WTC11 (cell line): ENCODE data around the gene MAP1LC3C.

Experiments used
- ATF1 ChIP-seq: sonication (generic); formaldehyde crosslinking; IDR thresholded peaks from 2 replicates; pipeline ENCODE4 v1.8.1; 2023; ENCODE audit warnings: mild to moderate bottlenecking, moderate library complexity, missing genetic modification reagents
- CREB1 ChIP-seq: sonication (generic); formaldehyde crosslinking; IDR thresholded peaks from 2 replicates; pipeline ENCODE4 v1.8.0; 2023; ENCODE audit warnings: mild to moderate bottlenecking, missing genetic modification reagents
- RORB ChIP-seq: fragments of 250-450 bp; sonication (Bioruptor Pico); IDR thresholded peaks from 2 replicates; pipeline ENCODE4 v1.9.0; 2021; ENCODE audit warnings: mild to moderate bottlenecking
- ZNF423 ChIP-seq: fragments of 250-450 bp; sonication (Bioruptor Pico); IDR thresholded peaks from 2 replicates; pipeline ENCODE4 v2.1.2; 2022; ENCODE audit warnings: mild to moderate bottlenecking, moderate library complexity
- TF ChIP-seq, protein P1 (sequence below): fragments of 200-600 bp; IDR thresholded peaks from 2 replicates; pipeline ENCODE4 v1.8.0; 2022; ENCODE audit warnings: antibody characterized with exemption
- TF ChIP-seq, protein P2 (sequence below): fragments of 250-450 bp; sonication (Bioruptor Pico); IDR thresholded peaks from 2 replicates; pipeline ENCODE4 v1.9.0; 2021; ENCODE audit warnings: moderate library complexity, mild to moderate bottlenecking, inconsistent platforms, borderline replicate concordance
- TF ChIP-seq, protein P3 (sequence below): sonication (generic); formaldehyde crosslinking; IDR thresholded peaks from 2 replicates; pipeline ENCODE4 v1.8.0; 2023; ENCODE audit warnings: missing genetic modification reagents
- TF ChIP-seq, protein P4 (sequence below): sonication (generic); formaldehyde crosslinking; IDR thresholded peaks from 2 replicates; pipeline ENCODE4 v1.8.1; 2023; ENCODE audit warnings: mild to moderate bottlenecking, moderate library complexity, missing genetic modification reagents
- TF ChIP-seq, protein P5 (sequence below): sonication (generic); formaldehyde crosslinking; IDR thresholded peaks from 2 replicates; pipeline ENCODE4 v1.8.1; 2022; ENCODE audit warnings: low read depth, missing genetic modification reagents, borderline replicate concordance
- TF ChIP-seq, protein P6 (sequence below): sonication (generic); formaldehyde crosslinking; IDR thresholded peaks from 2 replicates; pipeline ENCODE4 v1.8.1; 2022; ENCODE audit warnings: low read depth, mild to moderate bottlenecking, moderate library complexity, missing genetic modification reagents, borderline replicate concordance
- TF ChIP-seq, protein P7 (sequence below): sonication (generic); formaldehyde crosslinking; IDR thresholded peaks from 2 replicates; pipeline ENCODE4 v1.8.1; 2023; ENCODE audit warnings: mild to moderate bottlenecking, missing genetic modification reagents, moderate library complexity
- TF ChIP-seq, protein P8 (sequence below): fragments of 250-450 bp; sonication (Bioruptor Pico); IDR thresholded peaks from 2 replicates; pipeline ENCODE4 v1.9.0; 2021; ENCODE audit warnings: mild to moderate bottlenecking, borderline replicate concordance

DNA sequence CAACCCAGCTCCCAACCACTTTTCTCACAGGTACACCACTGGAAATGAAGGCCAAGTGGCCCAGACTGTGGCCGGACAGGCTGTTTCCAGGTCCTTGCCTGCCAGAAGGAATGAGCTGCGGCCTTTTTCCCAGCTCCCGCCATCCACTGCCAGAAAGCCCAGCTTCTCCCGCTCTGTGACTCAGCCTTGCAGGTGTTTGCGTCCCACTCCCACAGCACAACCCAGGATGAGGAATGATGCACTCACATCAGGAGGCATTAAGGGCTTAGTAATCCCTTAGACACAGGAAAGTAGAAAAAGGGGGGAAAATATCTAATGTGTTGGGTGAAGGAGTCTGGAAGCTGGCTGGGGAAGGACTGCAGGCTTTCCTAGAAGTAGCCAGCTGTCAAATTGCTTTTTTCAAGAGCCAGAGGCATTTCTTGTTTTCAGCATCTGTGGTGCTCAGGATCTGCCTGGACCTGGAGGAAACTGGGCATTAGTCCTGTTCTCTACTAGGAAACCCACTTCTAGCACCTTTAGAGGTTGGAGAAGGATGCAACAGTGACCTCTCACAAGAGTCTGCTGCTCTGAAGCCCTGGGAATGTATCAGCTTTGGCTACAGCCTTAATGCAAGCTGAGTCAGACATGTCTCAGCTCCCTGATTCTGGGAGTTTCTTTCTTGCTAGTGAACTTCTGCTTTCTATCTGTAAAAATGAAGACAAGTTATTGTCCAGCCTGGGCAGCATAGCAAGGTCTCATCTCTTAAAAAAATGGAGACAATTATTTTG lies 13.2 kb upstream of the MAP1LC3C start:
- TF ChIP-seq, protein P1, sequence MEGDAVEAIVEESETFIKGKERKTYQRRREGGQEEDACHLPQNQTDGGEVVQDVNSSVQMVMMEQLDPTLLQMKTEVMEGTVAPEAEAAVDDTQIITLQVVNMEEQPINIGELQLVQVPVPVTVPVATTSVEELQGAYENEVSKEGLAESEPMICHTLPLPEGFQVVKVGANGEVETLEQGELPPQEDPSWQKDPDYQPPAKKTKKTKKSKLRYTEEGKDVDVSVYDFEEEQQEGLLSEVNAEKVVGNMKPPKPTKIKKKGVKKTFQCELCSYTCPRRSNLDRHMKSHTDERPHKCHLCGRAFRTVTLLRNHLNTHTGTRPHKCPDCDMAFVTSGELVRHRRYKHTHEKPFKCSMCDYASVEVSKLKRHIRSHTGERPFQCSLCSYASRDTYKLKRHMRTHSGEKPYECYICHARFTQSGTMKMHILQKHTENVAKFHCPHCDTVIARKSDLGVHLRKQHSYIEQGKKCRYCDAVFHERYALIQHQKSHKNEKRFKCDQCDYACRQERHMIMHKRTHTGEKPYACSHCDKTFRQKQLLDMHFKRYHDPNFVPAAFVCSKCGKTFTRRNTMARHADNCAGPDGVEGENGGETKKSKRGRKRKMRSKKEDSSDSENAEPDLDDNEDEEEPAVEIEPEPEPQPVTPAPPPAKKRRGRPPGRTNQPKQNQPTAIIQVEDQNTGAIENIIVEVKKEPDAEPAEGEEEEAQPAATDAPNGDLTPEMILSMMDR: no peak
- TF ChIP-seq, protein P2, sequence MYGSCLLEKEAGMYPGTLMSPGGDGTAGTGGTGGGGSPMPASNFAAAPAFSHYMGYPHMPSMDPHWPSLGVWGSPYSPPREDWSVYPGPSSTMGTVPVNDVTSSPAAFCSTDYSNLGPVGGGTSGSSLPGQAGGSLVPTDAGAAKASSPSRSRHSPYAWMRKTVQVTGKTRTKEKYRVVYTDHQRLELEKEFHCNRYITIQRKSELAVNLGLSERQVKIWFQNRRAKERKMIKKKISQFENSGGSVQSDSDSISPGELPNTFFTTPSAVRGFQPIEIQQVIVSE (CRISPR knock-in tag): no peak
- TF ChIP-seq, protein P3, sequence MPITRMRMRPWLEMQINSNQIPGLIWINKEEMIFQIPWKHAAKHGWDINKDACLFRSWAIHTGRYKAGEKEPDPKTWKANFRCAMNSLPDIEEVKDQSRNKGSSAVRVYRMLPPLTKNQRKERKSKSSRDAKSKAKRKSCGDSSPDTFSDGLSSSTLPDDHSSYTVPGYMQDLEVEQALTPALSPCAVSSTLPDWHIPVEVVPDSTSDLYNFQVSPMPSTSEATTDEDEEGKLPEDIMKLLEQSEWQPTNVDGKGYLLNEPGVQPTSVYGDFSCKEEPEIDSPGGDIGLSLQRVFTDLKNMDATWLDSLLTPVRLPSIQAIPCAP (CRISPR knock-in tag): no peak
- TF ChIP-seq, protein P4, sequence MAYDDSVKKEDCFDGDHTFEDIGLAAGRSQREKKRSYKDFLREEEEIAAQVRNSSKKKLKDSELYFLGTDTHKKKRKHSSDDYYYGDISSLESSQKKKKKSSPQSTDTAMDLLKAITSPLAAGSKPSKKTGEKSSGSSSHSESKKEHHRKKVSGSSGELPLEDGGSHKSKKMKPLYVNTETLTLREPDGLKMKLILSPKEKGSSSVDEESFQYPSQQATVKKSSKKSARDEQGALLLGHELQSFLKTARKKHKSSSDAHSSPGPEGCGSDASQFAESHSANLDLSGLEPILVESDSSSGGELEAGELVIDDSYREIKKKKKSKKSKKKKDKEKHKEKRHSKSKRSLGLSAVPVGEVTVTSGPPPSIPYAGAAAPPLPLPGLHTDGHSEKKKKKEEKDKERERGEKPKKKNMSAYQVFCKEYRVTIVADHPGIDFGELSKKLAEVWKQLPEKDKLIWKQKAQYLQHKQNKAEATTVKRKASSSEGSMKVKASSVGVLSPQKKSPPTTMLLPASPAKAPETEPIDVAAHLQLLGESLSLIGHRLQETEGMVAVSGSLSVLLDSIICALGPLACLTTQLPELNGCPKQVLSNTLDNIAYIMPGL (CRISPR knock-in tag): no peak
- no peak for TF ChIP-seq ZNF423 (CRISPR knock-in tag)
- TF ChIP-seq, protein P5, sequence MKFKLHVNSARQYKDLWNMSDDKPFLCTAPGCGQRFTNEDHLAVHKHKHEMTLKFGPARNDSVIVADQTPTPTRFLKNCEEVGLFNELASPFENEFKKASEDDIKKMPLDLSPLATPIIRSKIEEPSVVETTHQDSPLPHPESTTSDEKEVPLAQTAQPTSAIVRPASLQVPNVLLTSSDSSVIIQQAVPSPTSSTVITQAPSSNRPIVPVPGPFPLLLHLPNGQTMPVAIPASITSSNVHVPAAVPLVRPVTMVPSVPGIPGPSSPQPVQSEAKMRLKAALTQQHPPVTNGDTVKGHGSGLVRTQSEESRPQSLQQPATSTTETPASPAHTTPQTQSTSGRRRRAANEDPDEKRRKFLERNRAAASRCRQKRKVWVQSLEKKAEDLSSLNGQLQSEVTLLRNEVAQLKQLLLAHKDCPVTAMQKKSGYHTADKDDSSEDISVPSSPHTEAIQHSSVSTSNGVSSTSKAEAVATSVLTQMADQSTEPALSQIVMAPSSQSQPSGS (CRISPR knock-in tag): no peak
- TF ChIP-seq, protein P6, sequence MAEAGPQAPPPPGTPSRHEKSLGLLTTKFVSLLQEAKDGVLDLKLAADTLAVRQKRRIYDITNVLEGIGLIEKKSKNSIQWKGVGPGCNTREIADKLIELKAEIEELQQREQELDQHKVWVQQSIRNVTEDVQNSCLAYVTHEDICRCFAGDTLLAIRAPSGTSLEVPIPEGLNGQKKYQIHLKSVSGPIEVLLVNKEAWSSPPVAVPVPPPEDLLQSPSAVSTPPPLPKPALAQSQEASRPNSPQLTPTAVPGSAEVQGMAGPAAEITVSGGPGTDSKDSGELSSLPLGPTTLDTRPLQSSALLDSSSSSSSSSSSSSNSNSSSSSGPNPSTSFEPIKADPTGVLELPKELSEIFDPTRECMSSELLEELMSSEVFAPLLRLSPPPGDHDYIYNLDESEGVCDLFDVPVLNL (CRISPR knock-in tag): no peak
- no peak for TF ChIP-seq ATF1 (CRISPR knock-in tag)
- TF ChIP-seq, protein P7, sequence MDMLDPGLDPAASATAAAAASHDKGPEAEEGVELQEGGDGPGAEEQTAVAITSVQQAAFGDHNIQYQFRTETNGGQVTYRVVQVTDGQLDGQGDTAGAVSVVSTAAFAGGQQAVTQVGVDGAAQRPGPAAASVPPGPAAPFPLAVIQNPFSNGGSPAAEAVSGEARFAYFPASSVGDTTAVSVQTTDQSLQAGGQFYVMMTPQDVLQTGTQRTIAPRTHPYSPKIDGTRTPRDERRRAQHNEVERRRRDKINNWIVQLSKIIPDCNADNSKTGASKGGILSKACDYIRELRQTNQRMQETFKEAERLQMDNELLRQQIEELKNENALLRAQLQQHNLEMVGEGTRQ (CRISPR knock-in tag): no peak
- no peak for TF ChIP-seq RORB (CRISPR knock-in tag)
- TF ChIP-seq, protein P8, sequence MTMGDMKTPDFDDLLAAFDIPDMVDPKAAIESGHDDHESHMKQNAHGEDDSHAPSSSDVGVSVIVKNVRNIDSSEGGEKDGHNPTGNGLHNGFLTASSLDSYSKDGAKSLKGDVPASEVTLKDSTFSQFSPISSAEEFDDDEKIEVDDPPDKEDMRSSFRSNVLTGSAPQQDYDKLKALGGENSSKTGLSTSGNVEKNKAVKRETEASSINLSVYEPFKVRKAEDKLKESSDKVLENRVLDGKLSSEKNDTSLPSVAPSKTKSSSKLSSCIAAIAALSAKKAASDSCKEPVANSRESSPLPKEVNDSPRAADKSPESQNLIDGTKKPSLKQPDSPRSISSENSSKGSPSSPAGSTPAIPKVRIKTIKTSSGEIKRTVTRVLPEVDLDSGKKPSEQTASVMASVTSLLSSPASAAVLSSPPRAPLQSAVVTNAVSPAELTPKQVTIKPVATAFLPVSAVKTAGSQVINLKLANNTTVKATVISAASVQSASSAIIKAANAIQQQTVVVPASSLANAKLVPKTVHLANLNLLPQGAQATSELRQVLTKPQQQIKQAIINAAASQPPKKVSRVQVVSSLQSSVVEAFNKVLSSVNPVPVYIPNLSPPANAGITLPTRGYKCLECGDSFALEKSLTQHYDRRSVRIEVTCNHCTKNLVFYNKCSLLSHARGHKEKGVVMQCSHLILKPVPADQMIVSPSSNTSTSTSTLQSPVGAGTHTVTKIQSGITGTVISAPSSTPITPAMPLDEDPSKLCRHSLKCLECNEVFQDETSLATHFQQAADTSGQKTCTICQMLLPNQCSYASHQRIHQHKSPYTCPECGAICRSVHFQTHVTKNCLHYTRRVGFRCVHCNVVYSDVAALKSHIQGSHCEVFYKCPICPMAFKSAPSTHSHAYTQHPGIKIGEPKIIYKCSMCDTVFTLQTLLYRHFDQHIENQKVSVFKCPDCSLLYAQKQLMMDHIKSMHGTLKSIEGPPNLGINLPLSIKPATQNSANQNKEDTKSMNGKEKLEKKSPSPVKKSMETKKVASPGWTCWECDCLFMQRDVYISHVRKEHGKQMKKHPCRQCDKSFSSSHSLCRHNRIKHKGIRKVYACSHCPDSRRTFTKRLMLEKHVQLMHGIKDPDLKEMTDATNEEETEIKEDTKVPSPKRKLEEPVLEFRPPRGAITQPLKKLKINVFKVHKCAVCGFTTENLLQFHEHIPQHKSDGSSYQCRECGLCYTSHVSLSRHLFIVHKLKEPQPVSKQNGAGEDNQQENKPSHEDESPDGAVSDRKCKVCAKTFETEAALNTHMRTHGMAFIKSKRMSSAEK (CRISPR knock-in tag): no peak
- TF ChIP-seq CREB1 (CRISPR knock-in tag): no peak
